Dedifferentiated amniotic fluid mesenchymal stem cell (primary cell): ENCODE results near the gene LRRC47.

Source experiments
- DNase-seq: peaks from one replicate; pipeline ENCODE4 v3.0.0-alpha.2; 2016; ENCODE audit errors: extremely low spot score

The LRRC47 gene

GRCh38 chr1:3733094-3733882, 63.0 kb downstream of the LRRC47 start:
- no peak for DNase-seq

GRCh38 chr1:3732434-3733093, 63.7 kb downstream of the LRRC47 start:
- no peak for DNase-seq

GRCh38 chr1:3731583-3732433, 64.5 kb downstream of the LRRC47 start:
- no peak for DNase-seq

DNA sequence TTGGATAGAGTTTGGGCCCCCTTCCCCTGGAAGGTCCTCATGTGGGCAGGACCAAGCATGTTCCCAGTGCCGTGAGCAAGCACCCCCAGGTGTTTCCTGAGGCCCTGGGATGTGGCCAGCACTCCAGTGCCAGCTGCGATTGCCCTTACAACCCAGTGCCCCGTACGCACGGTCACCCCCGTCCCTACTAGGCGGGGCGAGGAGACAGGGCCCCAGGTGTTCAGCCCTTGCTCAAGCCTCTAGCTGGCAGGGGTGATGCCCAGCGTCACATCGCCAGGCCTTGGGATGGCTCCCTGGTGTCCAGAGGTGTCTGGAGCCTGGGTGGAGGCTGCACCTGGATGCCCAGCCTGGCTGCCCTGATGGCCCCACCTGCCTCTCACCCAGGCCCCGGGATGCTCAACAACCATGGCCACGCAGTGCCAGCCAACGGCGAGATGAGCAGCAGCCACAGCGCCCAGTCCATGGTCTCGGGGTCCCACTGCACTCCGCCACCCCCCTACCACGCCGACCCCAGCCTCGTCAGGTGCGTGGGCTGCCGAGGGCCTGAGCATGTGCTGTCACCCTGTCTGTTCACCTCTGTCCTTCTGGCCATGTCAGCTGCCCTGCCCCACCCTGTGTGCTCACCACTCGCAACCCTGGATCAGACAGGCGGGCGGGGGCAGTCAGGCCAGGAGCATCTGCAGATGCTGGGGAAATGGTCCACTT, 65.6 kb downstream of the LRRC47 start:
- no peak for DNase-seq

DNA sequence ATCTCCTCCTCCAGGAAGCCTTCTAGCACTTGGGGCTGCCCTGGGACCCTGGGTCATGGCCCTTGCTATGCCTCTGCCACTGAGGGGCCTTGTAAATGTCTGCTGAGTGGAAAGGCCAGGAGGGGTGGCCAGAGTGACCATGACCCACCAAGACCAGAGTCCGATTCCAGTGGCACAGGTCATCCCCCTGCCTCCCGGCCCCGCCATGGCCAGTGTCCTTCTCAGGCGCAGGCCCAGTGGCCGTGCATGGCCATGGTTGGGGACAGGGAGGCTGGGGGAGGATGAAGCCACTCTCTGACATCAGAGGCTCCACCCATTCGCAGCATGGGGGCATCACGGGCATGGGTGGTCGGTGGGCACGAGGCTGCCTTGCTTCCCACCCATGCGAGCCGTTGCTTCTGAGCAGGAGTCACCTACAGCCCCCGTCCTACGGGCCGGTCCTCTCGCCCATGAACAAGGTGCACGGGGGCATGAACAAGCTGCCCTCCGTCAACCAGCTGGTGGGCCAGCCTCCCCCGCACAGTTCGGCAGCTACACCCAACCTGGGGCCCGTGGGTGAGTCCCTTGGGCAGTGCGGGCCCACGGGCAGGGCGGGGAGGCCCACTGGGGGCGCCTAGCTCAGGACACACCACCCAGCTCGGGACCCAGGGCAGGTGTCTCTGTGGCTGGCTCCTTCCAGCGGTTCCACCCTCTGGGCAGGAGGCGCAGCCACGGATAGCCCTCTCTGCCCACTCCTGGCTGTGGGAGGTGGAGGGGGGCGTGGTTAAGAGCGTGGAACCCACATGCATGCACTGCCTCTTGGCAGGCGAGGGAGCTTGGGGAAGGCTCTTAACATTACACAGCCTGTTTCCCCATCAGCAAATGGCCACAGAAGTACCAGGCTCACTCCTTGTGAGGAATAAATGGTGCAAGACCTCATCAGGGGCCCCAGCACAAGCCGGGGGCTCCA, 66.4 kb downstream of the LRRC47 start:
- DNase-seq: no peak
